ENCODE results near the gene ZSCAN16. TPM values are rescaled to one million over a fixed set of nuclear protein-coding genes. Genes with fewer than 3 reads are reported as not detected.
A peak's percentile ranks its signal among the peaks of the same experiment; 100 is the strongest.

Gene ZSCAN16
- total RNA-seq, 1 experiment from 2014 or later = 8.1 TPM

DNA sequence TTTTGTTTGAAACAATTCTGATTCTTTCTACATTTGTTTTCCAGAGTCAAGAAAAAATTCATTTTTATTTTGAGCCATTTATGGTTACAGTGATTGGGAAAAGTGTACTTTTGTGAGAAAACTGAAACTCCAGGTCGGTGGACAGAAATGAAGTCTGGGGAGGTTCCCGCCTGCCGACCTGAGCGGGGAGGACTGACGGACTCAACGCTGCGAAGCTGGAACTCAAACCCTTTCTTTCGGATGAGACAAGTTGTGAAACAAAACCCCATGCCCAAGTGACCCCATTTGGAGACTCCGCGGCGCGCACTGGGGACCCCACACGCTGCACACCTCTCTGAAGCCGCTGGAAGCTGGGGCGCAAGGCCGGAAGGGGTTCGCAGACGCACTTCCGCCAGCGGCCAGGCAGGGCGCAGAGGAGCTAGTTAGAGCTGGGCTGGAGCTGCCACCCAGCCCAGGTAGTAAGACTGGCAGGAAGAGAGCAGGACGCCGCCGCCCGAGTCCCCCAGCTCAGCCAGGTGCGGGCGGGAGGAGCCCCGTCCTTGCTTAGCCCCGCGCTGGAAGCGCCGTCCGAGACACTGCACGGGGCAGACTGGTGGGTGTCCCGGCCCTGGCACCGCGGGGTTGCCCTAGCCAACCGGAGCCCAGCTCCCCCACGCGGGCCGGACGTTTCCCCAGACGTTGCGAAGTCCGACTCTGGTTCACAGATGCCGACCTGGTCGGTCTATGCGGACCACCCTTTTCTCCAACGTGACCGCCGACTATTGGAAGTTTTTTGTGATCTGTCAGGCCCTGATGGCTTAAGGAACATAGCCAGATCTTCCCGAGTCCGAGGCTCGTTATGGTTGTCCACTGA, 19.8 kb upstream of the ZSCAN16 start:
- ChIA-PET CTCF (interaction anchor here (0.6 to 1.0 kb wide), 3 partner anchors 202 to 279 kb away, joined by 4 to 7 read pairs (median 4); no protein-coding TSS in a partner anchor), POLR2A (ENCODE audit: unreplicated experiment) (interaction anchor here (0.5 to 1.0 kb wide), 4 partner anchors 20 to 251 kb away, joined by 3 to 4 read pairs (median 3); partner anchors contain the start of gene ZKSCAN8)
- Histone ChIP-seq H3K4me2 (ENCODE audit: low read length) (peak overlapping the region; percentile 81), H3K79me2 (ENCODE audit: low read length) (no peaks in the 10 kb centered on the region), H3K9me2 (replicated peaks; ENCODE audit: low read length) (no peaks in the 10 kb centered on the region), H2AFZ (ENCODE audit: low read length) (peak overlapping the region; percentile 93), H3K9ac (ENCODE audit: low read length) (peak overlapping the region; percentile 74), H3K4me3 (ENCODE audit: low read length) (peak overlapping the region; percentile 77), H3K27ac (ENCODE audit: low read length) (peak overlapping the region; percentile 4; the same call in 1 of the 2 replicates), H3K9me3 (ENCODE audit: low read length) (no peaks in the 10 kb centered on the region), H3K27me3 (ENCODE audit: low read length) (no peaks in the 10 kb centered on the region), H3F3A (ENCODE audit: low read length, unreplicated experiment) (no peaks in the 10 kb centered on the region), H4K20me1 (ENCODE audit: low read length) (no peaks in the 10 kb centered on the region), H3K4me1 (ENCODE audit: insufficient read depth, low read length) (peaks cover 10% of the 10 kb centered on the region; the same call in 1 of the 2 replicates), H3K36me3 (ENCODE audit: low read depth, low read length) (no peaks in the 10 kb centered on the region)
- TF ChIP-seq EZH2 (IDR thresholded peaks at IDR 0.05; ENCODE audit: low read length, unreplicated experiment) (no peak), EZH2phosphoT487 (IDR thresholded peaks at IDR 0.05; ENCODE audit: borderline replicate concordance, low read length) (no peak)
- TF ChIP-seq, protein P1, sequence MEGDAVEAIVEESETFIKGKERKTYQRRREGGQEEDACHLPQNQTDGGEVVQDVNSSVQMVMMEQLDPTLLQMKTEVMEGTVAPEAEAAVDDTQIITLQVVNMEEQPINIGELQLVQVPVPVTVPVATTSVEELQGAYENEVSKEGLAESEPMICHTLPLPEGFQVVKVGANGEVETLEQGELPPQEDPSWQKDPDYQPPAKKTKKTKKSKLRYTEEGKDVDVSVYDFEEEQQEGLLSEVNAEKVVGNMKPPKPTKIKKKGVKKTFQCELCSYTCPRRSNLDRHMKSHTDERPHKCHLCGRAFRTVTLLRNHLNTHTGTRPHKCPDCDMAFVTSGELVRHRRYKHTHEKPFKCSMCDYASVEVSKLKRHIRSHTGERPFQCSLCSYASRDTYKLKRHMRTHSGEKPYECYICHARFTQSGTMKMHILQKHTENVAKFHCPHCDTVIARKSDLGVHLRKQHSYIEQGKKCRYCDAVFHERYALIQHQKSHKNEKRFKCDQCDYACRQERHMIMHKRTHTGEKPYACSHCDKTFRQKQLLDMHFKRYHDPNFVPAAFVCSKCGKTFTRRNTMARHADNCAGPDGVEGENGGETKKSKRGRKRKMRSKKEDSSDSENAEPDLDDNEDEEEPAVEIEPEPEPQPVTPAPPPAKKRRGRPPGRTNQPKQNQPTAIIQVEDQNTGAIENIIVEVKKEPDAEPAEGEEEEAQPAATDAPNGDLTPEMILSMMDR (conservative IDR thresholded peaks at IDR 0.05; ENCODE audit: low read depth, low read length) = peak; percentile 57
- peak; percentile 97 for ATAC-seq
- DNase-seq = peak; percentile 81
- no TSS peak for BruUV-seq (replicated peaks)
- intact Hi-C loops (cut with micrococcal nuclease) = loop anchor here (1.0 to 2.0 kb wide), 2 partner anchors 24 to 32 kb away; partner anchors contain the start of gene ZNF165

GRCh38 chr6:28105245-28105639, 19.2 kb upstream of the ZSCAN16 start:
- CTCF ChIA-PET = interaction anchor here (0.6 to 1.0 kb wide), 3 partner anchors 203 to 278 kb away, joined by 4 to 7 read pairs (median 4); no protein-coding TSS in a partner anchor
- Histone ChIP-seq H3K4me1 (ENCODE audit: insufficient read depth, low read length) (peaks cover 10% of the 10 kb centered on the region; the same call in 1 of the 2 replicates), H3K27ac (ENCODE audit: low read length) (no peak overlapping the region), H3K9me2 (replicated peaks; ENCODE audit: low read length) (no peaks in the 10 kb centered on the region), H3F3A (ENCODE audit: low read length, unreplicated experiment) (no peaks in the 10 kb centered on the region), H3K79me2 (ENCODE audit: low read length) (no peaks in the 10 kb centered on the region), H3K4me2 (ENCODE audit: low read length) (peak overlapping the region; percentile 81), H2AFZ (ENCODE audit: low read length) (peak overlapping the region; percentile 93), H3K27me3 (ENCODE audit: low read length) (no peaks in the 10 kb centered on the region), H3K36me3 (ENCODE audit: low read depth, low read length) (no peaks in the 10 kb centered on the region), H3K4me3 (ENCODE audit: low read length) (peak overlapping the region; percentile 77), H3K9me3 (ENCODE audit: low read length) (no peaks in the 10 kb centered on the region), H4K20me1 (ENCODE audit: low read length) (no peaks in the 10 kb centered on the region), H3K9ac (ENCODE audit: low read length) (peak overlapping the region; percentile 74)
- intact Hi-C loops (cut with micrococcal nuclease) = loop anchor here (2.0 kb wide), 1 partner anchor 32 kb away; no protein-coding TSS in a partner anchor
- TSS peak; percentile 88 for BruUV-seq (replicated peaks)
- POLR2A ChIA-PET (ENCODE audit: unreplicated experiment) = interaction anchor here (0.7 to 1.0 kb wide), 3 partner anchors 19 to 162 kb away, joined by 3 to 4 read pairs (median 3); no protein-coding TSS in a partner anchor
- no peak for TF ChIP-seq EZH2phosphoT487 (IDR thresholded peaks at IDR 0.05; ENCODE audit: borderline replicate concordance, low read length)
- TF ChIP-seq, protein P1 (conservative IDR thresholded peaks at IDR 0.05; ENCODE audit: low read depth, low read length) = no peak
- no peak for TF ChIP-seq EZH2 (IDR thresholded peaks at IDR 0.05; ENCODE audit: low read length, unreplicated experiment)
- peak; percentile 34 for DNase-seq
- peak; percentile 39; the same call in 1 of the 2 replicates for ATAC-seq

All from PC-3 (cell line).